Suppressor macrophage treated with lipopolysaccharide for 4 hours (primary cell): Measurements from ENCODE around the gene NEK11.

Experiments used
- DNase-seq: peaks from one replicate; pipeline ENCODE4 v3.0.0-alpha.2; 2020

Gene NEK11

DNA sequence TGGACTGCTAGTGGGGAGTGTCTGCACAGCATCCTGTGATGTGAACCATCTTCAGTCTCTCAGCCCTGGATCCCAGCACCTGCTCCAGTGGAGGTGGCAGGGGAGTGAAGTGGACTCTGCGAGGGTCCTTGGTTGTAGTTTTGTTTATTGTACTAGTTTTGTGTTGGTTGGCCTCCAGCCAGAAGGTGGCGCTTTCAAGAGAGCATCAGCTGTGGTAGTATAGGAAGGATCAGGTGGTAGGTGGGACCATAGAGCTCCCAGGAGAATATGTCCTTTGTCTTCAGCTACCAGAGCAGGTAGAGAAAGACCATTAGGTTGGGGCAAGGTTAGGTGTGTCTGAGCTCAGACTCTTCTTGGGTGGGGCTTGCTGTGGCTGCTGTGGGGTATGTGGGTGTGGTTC lies 20.9 kb downstream of the NEK11 start:
- no peak for DNase-seq

GRCh38 chr3:131048030-131048429 lies 21.4 kb downstream of the NEK11 start:
- DNase-seq, result no peak

GRCh38 chr3:131050001-131050400 lies 23.3 kb downstream of the NEK11 start:
- no peak for DNase-seq

- no peak for DNase-seq
Measured at GRCh38 chr3:131053043-131053859, 26.6 kb downstream of the NEK11 start.

- no peak for DNase-seq
Measured at GRCh38 chr3:131067983-131068382, 41.3 kb downstream of the NEK11 start.

DNA sequence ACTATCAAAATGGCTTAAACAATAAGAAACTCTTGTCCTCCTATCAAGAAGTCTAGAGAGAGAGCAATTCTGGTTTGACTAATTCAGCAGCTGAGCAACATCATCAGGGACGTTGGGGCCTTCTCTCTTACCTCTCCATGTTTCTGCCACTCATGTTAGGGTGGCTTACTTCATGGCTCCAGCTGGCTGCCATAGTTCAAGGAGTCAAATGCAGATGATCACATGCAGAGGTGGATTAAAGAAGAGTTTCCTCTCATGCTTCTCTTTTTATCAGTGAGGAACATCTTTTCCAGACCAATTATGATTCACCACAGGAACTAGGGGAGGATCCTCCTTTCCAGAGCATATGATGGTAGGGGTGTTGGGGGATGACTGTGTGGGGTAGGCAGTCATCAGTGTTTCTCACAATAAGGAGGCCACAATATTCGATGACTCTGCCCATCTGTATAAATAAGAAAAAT lies 45.5 kb downstream of the NEK11 start:
- DNase-seq, result peak; percentile 49

- no peak for DNase-seq
Measured at GRCh38 chr3:131072845-131073244, 46.2 kb downstream of the NEK11 start.

GRCh38 chr3:131075632-131076328 lies 49.1 kb downstream of the NEK11 start:
- no peak for DNase-seq

GRCh38 chr3:131077904-131078303 lies 51.2 kb downstream of the NEK11 start:
- DNase-seq, result no peak

GRCh38 chr3:131079086-131079485 lies 52.4 kb downstream of the NEK11 start:
- DNase-seq, result no peak

DNA sequence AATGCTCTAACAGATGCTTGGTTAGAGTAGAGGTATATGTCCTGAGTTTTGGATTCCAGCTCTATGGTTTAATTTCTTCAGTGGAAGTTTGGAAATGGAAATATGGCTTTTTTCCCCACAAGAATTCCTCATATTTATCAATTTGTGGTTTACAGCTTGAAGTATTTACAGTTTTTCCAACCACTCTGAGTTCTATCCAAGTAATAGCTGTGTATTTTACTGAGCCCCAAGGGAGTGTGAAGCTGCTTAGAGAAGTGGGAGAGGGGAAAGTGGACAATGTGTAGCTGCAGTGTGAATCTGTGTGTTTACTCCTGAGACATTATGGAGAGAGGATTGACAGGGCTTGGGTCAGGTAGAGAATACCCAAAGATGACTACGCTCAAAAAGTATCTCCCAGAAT lies 54.5 kb downstream of the NEK11 start:
- DNase-seq, result no peak

DNA sequence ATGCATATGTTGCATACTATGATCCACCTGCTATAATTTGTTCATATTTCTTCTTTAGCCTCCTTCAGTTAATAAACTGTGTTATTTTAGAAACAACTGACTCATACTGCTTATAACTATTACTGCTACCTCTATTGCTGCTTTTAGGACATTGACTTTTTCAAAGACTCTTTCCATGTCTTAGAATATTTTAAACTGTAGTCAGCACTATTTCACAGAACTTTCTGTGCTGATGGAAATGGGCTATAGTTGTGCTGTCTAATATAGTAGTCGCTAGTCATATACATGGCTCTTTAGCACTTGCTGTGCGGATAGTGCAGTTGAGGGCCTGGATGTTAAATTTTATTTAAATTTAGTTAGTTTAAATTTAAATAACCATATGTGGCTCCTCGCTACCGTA lies 55.6 kb downstream of the NEK11 start:
- no peak for DNase-seq

DNA sequence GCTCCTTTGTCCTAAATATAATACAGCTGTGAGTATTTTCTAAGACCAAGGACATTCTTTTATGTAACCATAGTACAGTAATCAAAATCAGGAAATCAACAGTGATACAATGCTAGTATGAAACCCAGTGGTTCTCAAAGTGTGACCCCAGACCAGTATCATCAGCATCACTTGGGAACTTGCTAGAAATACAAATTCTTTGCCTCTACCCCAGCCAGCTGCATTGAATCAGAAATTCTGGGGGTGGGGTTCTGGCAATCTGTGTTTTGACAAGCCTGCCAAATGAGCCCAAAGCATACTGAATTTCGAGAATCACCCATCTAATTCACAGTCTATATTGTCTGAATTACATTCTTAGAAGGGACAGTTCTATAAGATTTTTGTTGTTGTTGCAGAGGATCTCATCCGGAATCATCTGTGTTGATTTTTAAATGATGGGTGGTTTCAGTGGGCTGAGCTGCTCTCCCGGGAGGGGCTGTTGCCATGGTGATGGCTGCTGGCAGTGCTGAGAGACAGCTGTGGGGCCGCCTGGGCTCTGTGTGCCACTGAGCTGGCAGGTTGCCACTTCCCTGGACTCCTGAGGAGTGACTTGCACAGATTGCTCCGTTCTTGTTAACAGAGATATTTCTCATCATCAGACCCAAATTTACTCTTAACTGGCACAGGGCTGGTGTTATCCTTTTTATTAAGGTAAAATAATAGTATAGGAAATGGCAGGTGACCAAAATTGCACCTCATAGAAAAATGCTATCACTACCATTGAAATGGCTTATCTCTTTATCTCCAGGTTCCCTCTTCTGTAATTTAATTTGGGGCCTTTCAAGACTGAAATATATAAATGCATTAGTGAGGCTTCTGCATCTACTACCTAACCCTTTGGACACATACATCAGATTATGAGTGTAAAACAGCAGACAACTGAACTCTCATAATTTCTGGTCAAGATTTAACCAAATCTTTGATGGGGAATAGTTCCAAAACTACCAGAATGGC lies 56.5 kb downstream of the NEK11 start:
- no peak for DNase-seq

GRCh38 chr3:131091768-131092167 lies 65.1 kb downstream of the NEK11 start:
- DNase-seq, result no peak

GRCh38 chr3:131107637-131108433 lies 81.2 kb downstream of the NEK11 start:
- no peak for DNase-seq

- no peak for DNase-seq
Measured at GRCh38 chr3:131109156-131109555, 82.5 kb downstream of the NEK11 start.

GRCh38 chr3:131110087-131110486 lies 83.4 kb downstream of the NEK11 start:
- no peak for DNase-seq

DNA sequence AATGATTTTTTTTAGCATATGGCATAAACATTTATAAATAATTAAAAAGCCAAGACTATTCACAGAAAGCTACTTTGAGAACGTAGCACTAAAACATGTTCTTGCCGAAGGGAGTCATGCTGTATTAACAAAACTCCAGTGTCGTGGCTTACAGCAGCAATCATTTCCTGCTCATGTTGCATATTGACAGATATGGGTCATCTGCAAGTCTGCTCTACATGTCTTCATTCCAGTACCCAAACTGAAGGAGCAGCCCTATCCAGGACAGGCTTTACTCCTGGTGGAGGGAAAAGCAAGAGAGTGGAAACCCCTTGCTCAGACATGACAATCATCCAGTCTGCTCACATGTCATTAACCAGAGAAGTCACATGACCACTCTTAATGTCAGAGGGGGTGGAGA lies 87.6 kb downstream of the NEK11 start:
- DNase-seq, result no peak

DNA sequence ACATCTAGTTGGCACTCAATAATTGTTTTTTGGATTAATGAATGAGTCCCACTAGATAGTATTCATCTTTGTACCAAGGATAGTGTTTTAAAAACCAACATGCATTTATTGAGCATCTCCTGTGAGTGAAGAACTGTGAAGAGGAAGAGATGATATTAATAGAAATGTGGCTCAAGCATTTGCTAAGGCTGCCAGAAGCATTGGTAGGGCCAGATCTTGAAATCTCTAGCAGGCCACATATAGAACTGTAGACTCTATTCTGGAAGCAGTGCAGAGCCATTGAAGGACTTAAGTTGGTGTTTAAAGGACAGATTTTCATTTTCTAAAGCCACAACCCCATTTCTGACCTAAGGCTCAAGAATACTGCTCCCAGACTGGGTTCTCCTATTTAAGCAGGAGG lies 99.0 kb downstream of the NEK11 start:
- no peak for DNase-seq

GRCh38 chr3:131140891-131141290 lies 114.2 kb downstream of the NEK11 start:
- DNase-seq, result no peak

- DNase-seq, result no peak
Measured at GRCh38 chr3:131141770-131142169, 115.1 kb downstream of the NEK11 start.

DNA sequence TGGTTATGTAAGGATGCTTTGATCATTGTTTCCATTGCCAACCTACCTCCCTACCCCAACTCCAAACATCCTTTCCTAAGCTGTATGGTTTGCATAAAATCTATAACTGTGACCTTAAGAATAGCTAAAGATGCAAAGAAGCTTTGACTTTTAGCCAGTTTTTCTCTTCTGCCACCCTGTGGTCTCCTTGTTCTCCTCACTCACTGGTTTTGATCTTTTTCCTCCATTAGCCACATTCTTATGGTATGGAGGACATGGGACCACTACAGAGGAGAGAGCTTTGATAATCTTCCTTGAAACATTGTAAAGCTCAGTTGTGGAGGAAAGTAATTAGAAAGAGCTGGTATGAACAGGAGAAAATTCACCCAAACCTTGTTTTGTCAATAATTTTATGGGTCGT lies 115.9 kb downstream of the NEK11 start:
- DNase-seq, result no peak
